ENCODE results near the gene TIMM22.
"Not testable (repeated sequence)": the region's sequence is repeated elsewhere in the genome, so short reads cannot be mapped to it uniquely, and the experiment has no call there.

TIMM22 gene

GRCh38 chr17:1039511-1040215 is 42.7 kb downstream of the TIMM22 start:
- peak; percentile 65 for DNase-seq (ENCODE audit: low spot score)

- peak; percentile 53 for DNase-seq (ENCODE audit: low spot score)
Measured at GRCh38 chr17:1040216-1040600, 43.3 kb downstream of the TIMM22 start.

DNA sequence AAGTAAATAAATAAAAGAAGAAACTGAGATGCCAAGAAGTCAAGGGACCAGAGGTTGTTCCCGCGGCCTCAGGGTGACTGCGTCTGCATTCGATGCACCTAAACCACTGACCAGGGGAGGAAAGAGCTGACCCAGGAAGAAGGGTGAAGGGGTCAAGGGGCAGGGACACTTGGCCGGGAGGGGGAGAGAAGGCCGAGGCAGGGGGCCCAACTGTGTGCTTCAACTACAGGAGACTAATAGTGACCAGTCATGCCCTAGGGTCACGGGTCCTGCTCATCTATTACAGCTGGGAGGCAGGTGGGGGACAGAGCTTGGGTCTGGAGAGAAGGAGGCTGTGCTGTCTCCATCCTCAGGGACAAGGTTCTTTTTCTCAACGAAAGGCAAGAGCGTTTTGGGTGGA is 44.8 kb downstream of the TIMM22 start:
- no peak for DNase-seq (ENCODE audit: low spot score)

GRCh38 chr17:1042486-1042885 is 45.6 kb downstream of the TIMM22 start:
- no peak for DNase-seq (ENCODE audit: low spot score)

DNA sequence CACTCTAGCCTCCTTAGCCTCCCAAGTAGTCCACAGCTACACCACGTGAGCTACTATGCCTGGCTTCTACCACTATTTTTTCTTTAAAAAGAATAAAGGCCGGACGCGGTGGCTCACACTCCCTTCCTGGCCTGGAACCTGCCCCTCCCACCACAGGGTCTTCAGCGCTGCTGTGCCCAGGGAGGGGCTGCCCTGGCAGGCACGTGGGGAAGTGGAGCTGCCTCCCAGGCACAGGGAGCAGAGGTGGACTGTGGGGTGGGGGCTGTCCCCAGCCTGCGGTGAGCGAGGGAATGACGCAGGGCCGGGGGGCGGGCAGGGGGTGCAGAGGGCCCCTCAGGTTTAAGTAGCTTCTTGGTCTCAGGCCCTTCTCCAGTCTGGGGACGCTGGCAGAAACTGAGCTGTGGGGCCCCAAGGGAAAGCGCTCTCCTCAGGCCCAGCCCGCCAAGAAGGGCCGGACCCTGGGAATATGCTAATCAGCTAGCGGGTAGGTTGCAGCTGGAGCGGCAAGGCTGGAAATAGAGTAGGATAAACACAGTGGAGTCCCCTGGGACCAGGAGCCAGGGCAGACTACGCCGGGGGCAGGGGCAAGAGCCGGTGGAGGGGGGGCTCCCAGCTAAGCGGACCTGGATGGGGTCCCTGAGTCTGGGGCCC is 46.8 kb downstream of the TIMM22 start:
- DNase-seq (ENCODE audit: low spot score) = peak; percentile 18

DNA sequence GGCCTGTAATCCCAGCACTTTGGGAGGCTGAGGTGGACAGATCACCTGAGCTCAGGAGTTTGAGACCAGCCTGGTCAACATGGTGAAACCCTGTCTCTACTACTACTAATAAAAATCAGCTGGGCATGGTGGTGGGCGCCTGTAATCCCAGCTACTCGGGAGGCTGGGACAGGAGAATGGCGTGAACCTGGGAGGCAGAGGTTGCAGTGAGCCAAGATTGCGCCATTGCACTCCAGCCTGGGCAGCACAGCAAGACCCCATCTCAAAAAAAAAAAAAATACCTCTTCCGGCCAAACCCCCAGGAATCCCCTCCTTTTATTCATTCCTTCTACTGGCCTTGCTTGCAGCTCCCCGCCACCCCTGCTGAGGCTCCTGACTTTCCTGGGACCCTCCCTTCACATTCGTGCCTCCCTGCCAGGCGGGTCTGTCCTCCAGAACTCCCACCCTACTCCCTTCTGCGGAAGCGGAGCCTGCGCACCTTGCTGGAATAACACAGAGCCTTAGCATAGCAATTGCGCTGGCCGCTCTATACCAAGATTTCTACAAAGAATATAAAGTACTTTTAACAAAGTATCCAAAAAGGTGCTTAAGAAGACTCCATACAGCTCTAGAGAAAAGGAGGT is 47.6 kb downstream of the TIMM22 start:
- DNase-seq (ENCODE audit: low spot score) = not testable (repeated sequence)

- DNase-seq (ENCODE audit: low spot score) = no peak
Measured at GRCh38 chr17:1045456-1045855, 48.5 kb downstream of the TIMM22 start.

DNA sequence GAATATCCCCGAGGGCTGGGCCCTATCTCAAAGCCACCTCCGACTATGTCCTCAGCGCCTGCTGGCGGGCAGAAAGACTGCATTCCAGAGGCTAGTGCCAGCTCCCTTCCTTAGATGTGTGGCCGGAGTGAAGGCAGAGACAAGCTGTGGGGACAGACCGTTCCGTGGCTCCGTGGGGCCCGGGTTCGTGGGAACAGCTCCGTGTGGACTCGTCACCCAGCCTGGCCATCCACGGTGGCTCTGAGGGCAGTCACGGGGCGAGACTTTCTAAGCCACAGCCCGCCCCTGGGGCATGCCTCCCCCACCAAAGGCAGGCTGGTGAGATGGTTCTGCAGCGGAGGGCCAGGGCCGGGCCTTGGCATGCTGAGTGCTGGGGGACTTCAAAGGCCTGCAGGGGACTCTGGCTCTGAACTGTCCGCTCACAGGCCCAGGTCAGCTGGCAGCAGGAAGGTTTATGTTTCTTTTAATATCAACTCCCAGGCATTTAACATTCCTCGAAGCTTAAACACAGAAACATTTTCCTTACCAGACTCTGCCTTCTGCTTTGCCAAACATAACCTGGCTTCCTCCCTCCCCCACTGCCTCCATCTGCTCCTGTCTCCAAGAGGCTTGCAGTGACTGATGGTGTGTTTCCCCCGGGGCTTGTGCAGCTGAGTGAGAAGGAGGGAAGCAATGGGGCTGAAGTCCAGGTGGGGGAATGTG is 50.4 kb downstream of the TIMM22 start:
- DNase-seq (ENCODE audit: low spot score) = no peak

DNA sequence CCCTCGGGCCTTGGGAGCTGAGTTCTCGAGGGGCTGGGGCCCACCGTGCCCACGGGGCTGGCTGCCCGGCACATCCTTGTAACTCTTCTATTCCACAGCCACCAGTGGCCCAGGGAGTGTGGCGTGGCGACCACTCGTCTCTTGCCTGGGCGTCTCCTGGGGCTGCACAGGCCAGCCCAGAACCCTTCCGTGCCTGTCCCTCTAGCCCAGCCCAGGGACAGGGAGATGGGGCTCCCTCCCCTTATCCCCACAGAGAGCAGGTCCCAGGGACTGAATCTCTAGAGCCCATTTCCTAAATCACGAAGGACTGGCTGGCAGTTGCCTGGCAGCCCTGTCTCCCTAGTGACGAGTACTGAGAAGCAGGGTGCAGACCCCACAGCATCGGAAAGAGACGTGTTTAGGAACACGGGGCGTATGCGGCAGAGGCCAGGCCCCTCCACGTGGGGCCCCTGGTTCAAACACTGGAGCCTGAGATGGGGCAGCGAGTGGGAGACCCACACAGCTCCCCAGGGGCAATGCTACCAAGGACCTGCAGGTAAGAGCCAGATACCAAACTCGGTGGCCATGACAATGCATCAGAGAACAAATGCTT is 51.0 kb downstream of the TIMM22 start:
- DNase-seq (ENCODE audit: low spot score) = no peak

GRCh38 chr17:1048516-1049115 is 51.7 kb downstream of the TIMM22 start:
- not testable (repeated sequence) for DNase-seq (ENCODE audit: low spot score)

- no peak for DNase-seq (ENCODE audit: low spot score)
Measured at GRCh38 chr17:1049446-1050225, 52.7 kb downstream of the TIMM22 start.

DNA sequence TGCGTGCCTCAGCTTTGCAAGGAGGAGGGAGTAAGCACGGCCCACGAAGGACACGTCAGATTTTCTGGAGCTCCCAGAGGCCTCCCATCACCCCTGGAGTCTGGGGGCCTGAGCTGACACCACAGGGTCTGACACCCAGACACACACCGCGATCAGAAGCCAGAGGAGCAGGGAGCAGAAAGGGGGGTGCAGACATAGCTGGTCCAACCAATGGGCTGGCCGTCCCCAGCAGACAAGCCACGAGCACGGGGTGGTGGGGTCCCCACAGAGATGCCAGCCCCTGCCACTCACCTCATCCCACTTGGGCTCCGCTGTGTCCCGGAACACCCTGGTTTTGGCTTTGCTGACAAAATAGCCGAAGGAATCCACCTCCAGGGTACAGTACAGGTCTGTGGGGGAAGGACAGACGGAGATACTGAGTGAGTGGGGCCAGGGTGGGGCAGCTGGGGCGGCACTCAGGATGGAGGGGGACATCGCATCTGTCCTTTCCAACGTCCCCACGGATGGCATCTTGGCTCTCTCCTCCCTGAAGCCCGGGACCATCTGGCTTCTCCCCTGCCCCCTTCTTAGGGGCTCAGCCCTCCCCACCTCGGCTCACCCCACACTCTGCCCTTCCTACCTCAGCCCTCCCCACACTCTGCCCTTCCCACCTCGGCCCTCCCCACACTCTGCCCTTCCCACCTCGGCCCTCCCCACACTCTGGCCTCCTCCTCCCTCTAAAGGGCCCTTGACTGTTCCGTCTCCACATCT is 53.5 kb downstream of the TIMM22 start:
- no peak for DNase-seq (ENCODE audit: low spot score)

- DNase-seq (ENCODE audit: low spot score) = no peak
Measured at GRCh38 chr17:1050996-1051925, 54.3 kb downstream of the TIMM22 start.

All from globus pallidus (tissue), 1 donor.